Keratinocyte (primary cell): ENCODE data around the gene PFDN4. TPM values are rescaled to one million over a fixed set of nuclear protein-coding genes. Genes with fewer than 3 reads are reported as not detected.
A peak's percentile ranks its signal among the peaks of the same experiment; 100 is the strongest.

Experiments
- DNase-seq: peaks from one replicate; pipeline ENCODE4 v3.0.0-alpha.2; 2011; ENCODE audit warnings: low read depth, missing footprints, low spot score
- FAIRE-seq: peaks from 2 replicates; lab custom pipeline; 2011; peaks lifted over from hg19 to GRCh38; lab: Jason Lieb, UNC
- H2AFZ ChIP-seq: 2 replicates; pipeline ENCODE4 v1.6.0; 2012; ENCODE audit warnings: low read length, control low read depth, inconsistent platforms; ENCODE audit not compliant: control insufficient read depth
- H3K27ac ChIP-seq: 2 replicates; pipeline ENCODE4 v1.5.1; 2011; ENCODE audit warnings: low read length; ENCODE audit not compliant: control insufficient read depth, insufficient read depth
- H3K27me3 ChIP-seq: 3 replicates; pipeline ENCODE4 v1.6.0; 2011; ENCODE audit warnings: low read length; ENCODE audit not compliant: control insufficient read depth, insufficient read depth; ENCODE audit errors: extremely low read depth
- H3K36me3 ChIP-seq, 2 experiments: 2 replicates in 1 of 2; 3 replicates in 1 of 2; pipeline ENCODE4 v1.5.1; 2011; ENCODE audit warnings: low read length in 2 of 2, mild to moderate bottlenecking in 1 of 2; ENCODE audit not compliant: control insufficient read depth in 2 of 2, insufficient read depth in 2 of 2; ENCODE audit errors: extremely low read depth in 1 of 2
- H3K4me1 ChIP-seq: 3 replicates; pipeline ENCODE4 v1.5.1; 2011; ENCODE audit warnings: low read length; ENCODE audit not compliant: control insufficient read depth, insufficient read depth; ENCODE audit errors: extremely low read depth
- H3K4me2 ChIP-seq: 3 replicates; pipeline ENCODE4 v1.6.0; 2011; ENCODE audit warnings: low read depth, low read length; ENCODE audit not compliant: control insufficient read depth, insufficient read depth; ENCODE audit errors: extremely low read depth
- H3K4me3 ChIP-seq, 3 experiments: fragments of 200-600 bp in 1 of 3; sonication (generic) in 1 of 3; 2 replicates in 2 of 3; 3 replicates in 1 of 3; pipeline ENCODE4 v1.5.1; 2011 to 2016; ENCODE audit warnings: low read length in 3 of 3, mild to moderate bottlenecking in 3 of 3, control low read depth in 2 of 3, inconsistent platforms in 1 of 3, low read depth in 1 of 3, mixed read lengths in 1 of 3, mixed run types in 1 of 3, moderate library complexity in 1 of 3; ENCODE audit not compliant: control insufficient read depth in 2 of 3, insufficient read depth in 2 of 3; ENCODE audit errors: extremely low read depth in 1 of 3
- H3K79me2 ChIP-seq: 2 replicates; pipeline ENCODE4 v1.6.0; 2012; ENCODE audit warnings: low read length; ENCODE audit not compliant: control insufficient read depth, insufficient read depth
- H3K9ac ChIP-seq: 3 replicates; pipeline ENCODE4 v1.6.0; 2011; ENCODE audit warnings: low read length; ENCODE audit not compliant: control insufficient read depth, insufficient read depth; ENCODE audit errors: extremely low read depth
- H3K9me1 ChIP-seq: 3 replicates; pipeline ENCODE4 v1.6.0; 2011; ENCODE audit warnings: low read length; ENCODE audit not compliant: control insufficient read depth, insufficient read depth; ENCODE audit errors: extremely low read depth
- H3K9me3 ChIP-seq: 2 replicates; pipeline ENCODE4 v1.5.1; 2012; ENCODE audit warnings: low read depth, low read length; ENCODE audit not compliant: control insufficient read depth
- H4K20me1 ChIP-seq: 3 replicates; pipeline ENCODE4 v1.6.0; 2011; ENCODE audit warnings: low read length; ENCODE audit not compliant: control insufficient read depth, insufficient read depth; ENCODE audit errors: extremely low read depth
- EZH2 ChIP-seq: IDR thresholded peaks from one replicate; pipeline ENCODE4 v1.6.1; 2012; ENCODE audit warnings: inconsistent platforms, mild to moderate bottlenecking, low read length, moderate library complexity
- dilution Hi-C: fragments of 300-500 bp; cut with MboI; formaldehyde crosslinking; loops from one replicate; pipeline ENCODE4 v1.7.0; 2020; ENCODE audit warnings: low sequenced_read_pairs; ENCODE audit not compliant: extremely low pct_ligation_motif_present
- polyA plus RNA-seq, 5 experiments: library from polyadenylated mRNA; depleted of rRNA in 3 of 5; stranded (reverse) in 3 of 5; stranded (forward) in 1 of 5; unstranded in 1 of 5; fragments of >200 nt; gene quantifications; 1 replicate in 1 of 5; 2 replicates in 3 of 5; 3 replicates in 1 of 5; pipeline versions ENCODE4 v1.2.1 to v1.2.3, GENCODE V29; 2011 to 2012; ENCODE audit warnings: missing spikeins in 2 of 5, low read depth in 1 of 5, low replicate concordance in 1 of 5
- TF ChIP-seq, protein P1 (sequence below), 3 experiments: IDR thresholded peaks in 1 of 3; conservative IDR thresholded peaks in 1 of 3; optimal IDR thresholded peaks in 1 of 3; 2 replicates in 2 of 3; 3 replicates in 1 of 3; pipeline versions ENCODE3 to v1.5.1; 2011; ENCODE audit warnings: low read length in 3 of 3, mild to moderate bottlenecking in 3 of 3, moderate library complexity in 2 of 3, control low read depth in 1 of 3, inconsistent platforms in 1 of 3; ENCODE audit not compliant: insufficient read depth in 2 of 3; ENCODE audit errors: extremely low read depth in 1 of 3

PFDN4 gene
- polyA plus RNA-seq, 1 donor (not counting 4 experiments of a cell fraction or from before 2014, with no cell fraction given) = 65.7 TPM

DNA sequence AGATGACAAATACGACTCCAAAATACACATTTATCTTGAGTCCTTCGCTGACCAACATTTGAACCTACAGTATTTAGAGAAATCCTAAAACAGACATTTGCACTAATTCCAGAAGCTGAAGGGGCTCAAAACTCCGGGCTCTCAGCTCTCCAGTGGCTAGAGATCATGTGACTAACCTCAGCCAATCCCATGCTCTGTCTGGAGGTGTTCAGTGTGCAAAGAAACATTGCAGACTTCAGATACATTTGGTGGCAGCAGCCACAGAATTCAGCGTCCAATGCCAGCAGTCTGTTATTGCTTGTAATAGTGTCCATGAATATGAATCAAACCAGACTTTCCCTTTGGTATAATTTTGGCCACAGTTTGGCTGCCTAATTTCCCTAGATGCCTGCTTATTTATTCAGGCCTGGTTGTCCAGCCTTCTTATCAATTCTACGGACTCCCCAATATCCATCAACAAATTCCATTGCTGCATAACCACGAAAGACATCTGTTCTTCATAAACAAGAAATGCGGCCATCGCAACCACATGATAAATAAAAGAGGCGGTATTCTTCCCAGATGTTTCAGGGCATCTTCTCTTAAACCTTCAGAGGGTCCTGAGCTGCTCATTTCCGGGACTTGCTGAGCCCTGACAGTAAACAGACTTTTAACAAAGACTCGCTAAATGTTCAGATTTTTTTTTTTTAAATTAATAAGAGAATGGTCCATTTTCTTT is 19.6 kb upstream of the PFDN4 start:
- FAIRE-seq (peak; percentile 5), DNase-seq (no peak)
- Histone ChIP-seq H3K27me3 (no peaks in the 10 kb centered on the region), H4K20me1 (no peaks in the 10 kb centered on the region), H3K9me3 (no peaks in the 10 kb centered on the region), H3K4me2 (no peak overlapping the region), H3K36me3 (no peaks in the 10 kb centered on the region), H3K4me1 (peaks cover 36% of the 10 kb centered on the region), H3K9ac (no peak overlapping the region), H3K27ac (no peak overlapping the region), H3K4me3 (no peak overlapping the region), H3K79me2 (no peaks in the 10 kb centered on the region), H2AFZ (no peak overlapping the region), H3K9me1 (no peaks in the 10 kb centered on the region)
- dilution Hi-C loops = no loop called here
- no peak for TF ChIP-seq EZH2
- TF ChIP-seq, protein P1, sequence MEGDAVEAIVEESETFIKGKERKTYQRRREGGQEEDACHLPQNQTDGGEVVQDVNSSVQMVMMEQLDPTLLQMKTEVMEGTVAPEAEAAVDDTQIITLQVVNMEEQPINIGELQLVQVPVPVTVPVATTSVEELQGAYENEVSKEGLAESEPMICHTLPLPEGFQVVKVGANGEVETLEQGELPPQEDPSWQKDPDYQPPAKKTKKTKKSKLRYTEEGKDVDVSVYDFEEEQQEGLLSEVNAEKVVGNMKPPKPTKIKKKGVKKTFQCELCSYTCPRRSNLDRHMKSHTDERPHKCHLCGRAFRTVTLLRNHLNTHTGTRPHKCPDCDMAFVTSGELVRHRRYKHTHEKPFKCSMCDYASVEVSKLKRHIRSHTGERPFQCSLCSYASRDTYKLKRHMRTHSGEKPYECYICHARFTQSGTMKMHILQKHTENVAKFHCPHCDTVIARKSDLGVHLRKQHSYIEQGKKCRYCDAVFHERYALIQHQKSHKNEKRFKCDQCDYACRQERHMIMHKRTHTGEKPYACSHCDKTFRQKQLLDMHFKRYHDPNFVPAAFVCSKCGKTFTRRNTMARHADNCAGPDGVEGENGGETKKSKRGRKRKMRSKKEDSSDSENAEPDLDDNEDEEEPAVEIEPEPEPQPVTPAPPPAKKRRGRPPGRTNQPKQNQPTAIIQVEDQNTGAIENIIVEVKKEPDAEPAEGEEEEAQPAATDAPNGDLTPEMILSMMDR (optimal IDR thresholded peaks at IDR 0.05 in 1 of 3, IDR thresholded peaks at IDR 0.05 in 1 of 3, conservative IDR thresholded peaks at IDR 0.05 in 1 of 3; ENCODE audit: extremely low read depth in 1 of 3, insufficient read depth in 2 of 3, low read length in 3 of 3) = no peak

DNA sequence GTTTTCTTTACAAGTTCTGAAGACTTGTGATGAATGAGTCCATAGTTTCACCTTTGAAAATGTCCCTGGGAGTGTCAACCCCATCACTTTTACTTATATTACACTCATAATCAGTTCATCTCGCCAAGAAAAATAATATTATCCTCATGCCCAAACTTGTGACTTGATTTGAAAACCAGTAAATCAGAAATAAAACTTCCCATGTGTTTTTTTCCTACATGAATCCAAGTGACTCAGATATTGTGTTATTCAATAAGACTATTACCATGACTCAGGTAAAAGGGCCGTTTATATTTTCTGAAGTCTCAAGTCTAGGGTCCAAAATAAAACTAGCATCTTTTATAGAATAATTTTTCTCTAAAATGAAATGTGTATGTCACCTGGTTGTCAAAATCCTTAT is 18.3 kb upstream of the PFDN4 start:
- Histone ChIP-seq H3K27ac (peak overlapping the region; percentile 84), H4K20me1 (no peaks in the 10 kb centered on the region)
- no peak for DNase-seq

More for the DNA sequence above, 18.3 kb upstream of the PFDN4 start:
- peak; percentile 46 for FAIRE-seq
- no peaks in the 10 kb centered on the region for H3K9me3 ChIP-seq
- H3K4me3 ChIP-seq = no peak overlapping the region
- no peaks in the 10 kb centered on the region for H3K9me1 ChIP-seq
- H3K4me1 ChIP-seq = peaks cover 34% of the 10 kb centered on the region
- H3K4me2 ChIP-seq = peak overlapping the region; percentile 38
- no peaks in the 10 kb centered on the region for H3K79me2 ChIP-seq
- no peak overlapping the region for H3K9ac ChIP-seq
- TF ChIP-seq, protein P1 (optimal IDR thresholded peaks at IDR 0.05 in 1 of 3, IDR thresholded peaks at IDR 0.05 in 1 of 3, conservative IDR thresholded peaks at IDR 0.05 in 1 of 3; ENCODE audit: extremely low read depth in 1 of 3, insufficient read depth in 2 of 3, low read length in 3 of 3) = no peak
- dilution Hi-C loops = no loop called here
- H2AFZ ChIP-seq = peak overlapping the region; percentile 27
- H3K36me3 ChIP-seq = no peaks in the 10 kb centered on the region
- no peaks in the 10 kb centered on the region for H3K27me3 ChIP-seq
